HCEC 1CT (cell line): Measurements from ENCODE around the gene ADAM10.

Source experiments
- DNase-seq: peaks from one replicate; pipeline ENCODE4 v3.0.0-alpha.2; 2017

ADAM10 gene

DNA sequence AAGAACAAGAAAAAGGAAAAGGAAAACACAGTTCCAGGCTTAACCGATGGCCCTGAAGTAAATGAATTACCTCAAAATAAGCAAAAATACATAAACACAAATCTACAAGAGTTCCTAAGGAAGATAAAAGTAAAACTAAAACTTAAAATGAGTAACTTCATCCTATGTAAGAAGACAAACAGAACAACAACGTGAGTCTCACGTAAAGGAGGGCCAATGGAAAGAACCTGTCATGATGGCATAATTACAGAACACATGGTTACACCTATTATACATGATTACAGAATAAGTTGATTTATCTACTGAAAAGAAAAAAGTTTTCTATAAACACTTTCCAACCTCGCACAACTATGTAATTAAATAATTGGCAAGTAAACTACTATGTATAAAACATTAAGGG is 42.1 kb downstream of the ADAM10 start:
- no peak for DNase-seq

- DNase-seq: no peak
Observed at GRCh38 chr15:58705105-58705504, 44.4 kb downstream of the ADAM10 start.

GRCh38 chr15:58704155-58704865 is 45.2 kb downstream of the ADAM10 start:
- no peak for DNase-seq

DNA sequence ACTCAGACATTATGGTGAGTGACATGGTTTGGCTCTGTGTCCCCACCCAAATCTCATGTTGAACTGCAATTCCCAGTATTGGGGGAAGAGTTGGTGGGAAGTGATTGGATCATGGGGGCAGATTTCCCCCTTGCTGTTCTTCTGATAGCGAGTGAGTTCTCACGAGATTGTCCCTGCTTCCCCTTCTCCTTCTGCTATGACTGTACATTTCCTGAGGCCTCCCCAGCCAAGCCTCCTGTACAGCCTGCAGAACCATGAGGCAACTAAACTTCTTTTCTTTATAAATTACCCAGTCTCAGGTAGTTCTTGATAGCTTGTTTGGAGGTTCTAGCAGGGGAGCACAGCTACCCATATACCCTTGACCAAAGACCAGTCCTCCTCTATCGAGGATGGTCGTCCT is 45.9 kb downstream of the ADAM10 start:
- DNase-seq: no peak

- DNase-seq: no peak
Observed at GRCh38 chr15:58702233-58702632, 47.3 kb downstream of the ADAM10 start.

DNA sequence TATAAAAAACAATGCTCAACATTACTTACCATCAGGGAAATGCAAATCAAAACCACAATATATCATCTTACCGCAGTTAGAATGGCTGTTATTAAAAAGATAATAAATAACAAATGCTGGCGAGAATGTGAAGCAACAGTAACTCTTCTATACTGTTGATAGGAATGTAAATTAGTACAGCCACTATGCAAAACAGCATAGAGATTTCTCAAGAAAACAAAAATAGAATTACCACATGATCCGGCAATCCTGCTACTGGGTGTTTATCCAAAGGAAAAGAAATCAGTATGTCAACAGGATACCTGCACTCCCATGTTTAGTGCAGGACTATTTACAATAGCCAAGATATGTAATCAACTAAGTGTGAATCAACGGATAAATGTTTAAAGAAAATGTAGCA is 48.1 kb downstream of the ADAM10 start:
- DNase-seq: peak; percentile 28

- DNase-seq: no peak
Observed at GRCh38 chr15:58699769-58700168, 49.7 kb downstream of the ADAM10 start.

GRCh38 chr15:58698887-58699641 is 50.4 kb downstream of the ADAM10 start:
- DNase-seq: no peak

- DNase-seq: no peak
Observed at GRCh38 chr15:58697220-58697619, 52.3 kb downstream of the ADAM10 start.

GRCh38 chr15:58696738-58697137 is 52.8 kb downstream of the ADAM10 start:
- no peak for DNase-seq

DNA sequence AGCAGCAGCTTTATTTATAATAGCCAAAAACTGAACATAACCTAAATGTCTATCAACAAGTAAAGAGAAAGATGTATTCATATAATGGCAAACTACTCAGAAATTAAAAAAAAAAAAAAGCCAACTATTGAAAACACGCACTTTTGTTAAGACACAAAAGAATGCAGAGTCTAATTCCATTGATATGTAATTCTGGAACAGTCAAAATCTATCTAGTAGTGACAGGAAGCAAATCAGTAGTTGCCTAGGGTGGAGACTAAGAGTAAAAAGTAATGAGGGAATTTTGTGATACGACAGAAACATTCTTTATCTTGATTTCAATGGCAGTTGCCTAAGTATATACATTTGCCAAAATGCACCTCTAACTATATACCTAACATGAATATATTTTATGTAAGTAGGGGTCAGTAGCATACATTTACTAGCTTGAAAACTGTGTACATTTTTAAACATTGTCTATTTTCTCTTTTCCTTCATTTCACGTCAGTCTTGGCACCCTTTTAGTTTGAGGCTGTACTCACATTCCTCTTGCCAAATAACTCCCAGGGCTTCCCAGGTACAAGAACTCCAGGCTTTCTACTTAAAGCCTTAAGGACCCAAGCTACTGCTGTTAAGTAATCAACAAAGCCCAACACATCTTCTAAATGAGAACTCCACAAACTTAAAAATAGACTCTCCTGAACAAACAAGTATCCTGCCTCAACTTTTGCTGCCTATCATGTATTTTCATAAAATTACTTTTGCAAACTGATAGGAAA is 54.7 kb downstream of the ADAM10 start:
- DNase-seq: no peak

DNA sequence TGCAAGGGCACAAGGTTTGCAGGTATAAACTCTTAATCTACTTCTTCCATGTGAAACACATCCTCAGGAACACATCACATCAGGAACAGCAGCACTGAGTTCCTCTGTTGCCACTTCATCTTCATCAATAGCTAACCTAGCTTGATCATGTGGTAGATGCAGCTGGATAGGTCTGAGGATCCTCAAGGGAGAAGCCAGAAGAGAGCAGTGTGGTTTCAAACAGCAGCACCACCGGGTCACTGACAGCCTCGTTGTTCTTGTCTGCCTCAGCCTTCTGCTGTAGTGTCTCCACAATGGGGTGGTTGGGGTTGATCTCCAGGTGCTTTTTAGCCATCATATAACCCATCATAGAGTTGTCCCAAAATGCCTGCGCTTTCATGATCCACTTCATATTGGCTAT is 58.8 kb downstream of the ADAM10 start:
- DNase-seq: no peak

GRCh38 chr15:58689646-58690045 is 59.9 kb downstream of the ADAM10 start:
- no peak for DNase-seq

DNA sequence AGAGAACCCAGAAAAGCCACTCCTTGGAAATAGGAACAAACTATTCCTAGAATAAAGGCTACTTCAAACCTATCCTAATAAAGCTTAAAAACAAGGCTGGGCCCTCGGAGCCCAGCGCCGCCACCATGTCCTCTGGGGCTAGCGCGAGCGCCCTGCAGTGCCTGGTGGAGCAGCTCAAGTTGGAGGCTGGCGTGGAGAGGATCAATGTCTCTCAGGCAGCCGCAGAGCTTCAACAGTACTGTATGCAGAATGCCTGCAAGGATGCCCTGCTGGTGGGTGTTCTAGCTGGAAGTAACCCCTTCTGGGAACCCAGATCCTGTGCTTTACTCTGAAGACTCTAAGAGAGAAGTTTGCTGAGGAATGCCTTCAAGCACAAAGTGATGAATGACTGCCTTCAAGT is 63.2 kb downstream of the ADAM10 start:
- DNase-seq: no peak

GRCh38 chr15:58684751-58685150 is 64.8 kb downstream of the ADAM10 start:
- DNase-seq: no peak

GRCh38 chr15:58684036-58684710 is 65.3 kb downstream of the ADAM10 start:
- DNase-seq: no peak

- DNase-seq: no peak
Observed at GRCh38 chr15:58682234-58682633, 67.3 kb downstream of the ADAM10 start.

DNA sequence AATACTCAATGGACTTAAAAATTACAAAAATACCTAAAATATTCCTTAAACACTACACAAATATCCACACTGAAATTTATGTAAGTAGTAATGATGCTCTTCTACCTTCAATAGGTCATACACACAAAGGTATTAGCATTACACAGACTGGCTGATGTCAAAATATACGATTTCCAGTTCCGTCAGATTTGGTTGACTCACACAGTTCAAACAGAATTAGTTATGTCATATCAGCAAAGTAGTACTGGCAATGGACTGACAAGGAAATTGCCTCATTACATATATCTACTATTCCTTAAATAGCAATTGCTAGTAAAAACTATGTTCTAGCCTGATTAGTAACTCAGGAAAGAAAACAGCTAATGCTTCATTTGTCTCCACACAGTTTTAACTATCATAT is 70.8 kb downstream of the ADAM10 start:
- no peak for DNase-seq

DNA sequence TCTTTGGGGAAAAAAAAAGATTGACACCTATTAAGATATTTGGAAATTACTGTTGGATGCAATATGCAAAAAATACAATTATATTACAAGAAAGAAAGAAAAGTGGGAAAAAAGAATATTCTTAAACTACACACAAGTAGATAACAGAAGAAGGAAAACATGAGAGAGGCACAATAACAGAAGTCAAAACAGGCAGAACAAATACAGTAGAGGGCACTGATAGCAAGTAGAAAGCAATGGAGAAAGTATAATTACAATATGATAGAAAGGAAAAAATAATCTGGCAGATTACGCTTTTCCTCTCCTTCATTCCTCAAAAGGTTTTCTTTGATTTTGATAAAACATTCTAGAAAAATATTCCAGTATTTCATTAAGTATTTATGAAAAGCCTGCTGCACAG is 72.1 kb downstream of the ADAM10 start:
- no peak for DNase-seq

GRCh38 chr15:58676766-58677165 is 72.7 kb downstream of the ADAM10 start:
- DNase-seq: no peak

- no peak for DNase-seq
Observed at GRCh38 chr15:58671186-58671585, 78.3 kb downstream of the ADAM10 start.

- DNase-seq: peak; percentile 53
Observed at GRCh38 chr15:58669108-58669507, 80.4 kb downstream of the ADAM10 start.

DNA sequence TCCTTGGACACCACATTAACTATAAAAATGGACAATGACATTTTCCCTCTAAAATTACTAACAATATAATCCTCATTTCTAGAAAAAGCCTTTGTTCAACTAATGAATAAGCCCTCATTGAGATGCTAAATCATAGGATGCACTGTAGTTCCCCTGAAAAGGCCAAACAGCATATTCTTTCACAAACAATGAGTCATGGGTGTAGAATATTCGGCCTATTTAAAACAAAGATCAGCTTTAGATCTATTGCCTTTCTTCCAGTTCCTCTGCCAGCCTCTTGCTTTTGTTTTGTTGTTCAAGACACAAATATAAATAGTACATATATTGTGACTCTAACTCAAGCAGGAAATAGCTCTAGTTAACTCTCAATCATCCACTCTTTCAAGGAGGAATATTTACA is 82.5 kb downstream of the ADAM10 start:
- DNase-seq: peak; percentile 56
